TTC549 (cell line): ENCODE results near the gene SRGAP3.

Experiments used
- FAIRE-seq: peaks from 2 replicates; lab custom pipeline; 2012; peaks lifted over from hg19 to GRCh38; lab: Jason Lieb, UNC

SRGAP3 gene

DNA sequence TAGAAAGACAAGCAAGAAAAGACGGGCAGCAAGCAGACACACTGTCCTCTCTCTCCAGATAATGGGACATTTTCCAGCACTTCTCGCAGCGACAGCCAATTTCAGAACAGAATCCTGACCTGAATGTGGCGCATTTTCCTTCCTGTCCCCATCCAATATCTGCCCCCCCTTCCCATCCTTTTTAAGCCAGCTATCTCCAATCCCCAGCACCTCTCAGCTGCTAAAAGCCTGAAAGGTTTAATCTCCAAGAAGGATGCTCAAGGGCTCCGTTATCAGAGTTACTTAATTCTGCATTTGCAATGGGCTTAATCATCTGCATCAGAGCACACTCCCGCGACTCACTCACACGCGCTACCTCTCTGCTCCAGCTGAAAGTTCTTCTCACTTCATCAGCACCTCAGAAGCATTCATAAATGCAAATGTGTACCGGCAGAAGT lies 50.5 kb downstream of the SRGAP3 start:
- no peak for FAIRE-seq

DNA sequence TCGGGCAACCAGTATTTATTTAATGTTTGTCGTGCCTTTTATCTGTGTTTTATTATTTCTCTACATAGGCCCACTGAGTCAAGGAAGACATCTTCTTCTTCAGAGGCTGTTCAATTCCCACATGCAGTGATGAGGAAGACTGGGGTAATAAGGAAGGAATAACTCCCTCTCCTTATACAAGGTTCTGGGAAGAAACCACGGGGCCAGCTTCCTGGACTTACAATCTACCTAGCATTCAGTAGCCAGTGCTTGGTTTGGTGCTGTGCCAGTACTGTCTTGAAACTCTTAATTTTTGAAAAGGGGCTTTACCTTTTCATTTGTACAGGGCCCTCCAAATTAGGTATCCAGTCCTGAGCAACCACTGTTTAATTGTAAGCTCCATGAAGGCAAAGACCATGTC lies 51.2 kb downstream of the SRGAP3 start:
- FAIRE-seq, result no peak

- FAIRE-seq, result no peak
Measured at GRCh38 chr3:9196020-9196419, 53.4 kb downstream of the SRGAP3 start.

- FAIRE-seq, result no peak
Measured at GRCh38 chr3:9195390-9195789, 54.1 kb downstream of the SRGAP3 start.

GRCh38 chr3:9194509-9195184 lies 54.8 kb downstream of the SRGAP3 start:
- no peak for FAIRE-seq

DNA sequence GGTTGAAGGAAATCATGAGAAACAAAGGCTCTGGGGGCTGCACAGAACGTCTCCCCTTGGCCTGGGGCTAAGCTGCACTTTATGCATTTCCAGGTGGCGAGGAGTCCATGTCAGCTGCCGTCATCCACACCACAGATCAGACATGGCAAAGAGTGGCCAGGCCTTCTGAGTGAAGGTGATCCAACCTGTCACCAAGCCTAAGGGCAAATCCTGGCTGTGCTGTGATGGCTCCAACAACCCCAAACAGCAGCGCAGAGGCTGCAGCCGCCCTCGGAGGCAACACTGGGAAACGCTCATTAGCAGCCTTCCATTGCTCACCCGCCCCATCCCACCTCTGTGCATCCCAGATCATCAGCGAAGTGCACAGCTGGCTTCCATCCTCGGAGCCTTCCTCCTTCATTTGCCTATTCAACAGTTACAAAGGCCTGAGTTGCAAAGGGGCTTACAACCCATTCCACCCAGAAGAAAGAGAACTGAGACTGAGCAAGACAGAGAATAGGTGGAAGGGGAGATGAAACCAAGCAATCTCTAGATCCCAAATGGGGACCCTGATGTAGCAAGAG lies 55.7 kb downstream of the SRGAP3 start:
- FAIRE-seq, result no peak

GRCh38 chr3:9193211-9193610 lies 56.2 kb downstream of the SRGAP3 start:
- no peak for FAIRE-seq

DNA sequence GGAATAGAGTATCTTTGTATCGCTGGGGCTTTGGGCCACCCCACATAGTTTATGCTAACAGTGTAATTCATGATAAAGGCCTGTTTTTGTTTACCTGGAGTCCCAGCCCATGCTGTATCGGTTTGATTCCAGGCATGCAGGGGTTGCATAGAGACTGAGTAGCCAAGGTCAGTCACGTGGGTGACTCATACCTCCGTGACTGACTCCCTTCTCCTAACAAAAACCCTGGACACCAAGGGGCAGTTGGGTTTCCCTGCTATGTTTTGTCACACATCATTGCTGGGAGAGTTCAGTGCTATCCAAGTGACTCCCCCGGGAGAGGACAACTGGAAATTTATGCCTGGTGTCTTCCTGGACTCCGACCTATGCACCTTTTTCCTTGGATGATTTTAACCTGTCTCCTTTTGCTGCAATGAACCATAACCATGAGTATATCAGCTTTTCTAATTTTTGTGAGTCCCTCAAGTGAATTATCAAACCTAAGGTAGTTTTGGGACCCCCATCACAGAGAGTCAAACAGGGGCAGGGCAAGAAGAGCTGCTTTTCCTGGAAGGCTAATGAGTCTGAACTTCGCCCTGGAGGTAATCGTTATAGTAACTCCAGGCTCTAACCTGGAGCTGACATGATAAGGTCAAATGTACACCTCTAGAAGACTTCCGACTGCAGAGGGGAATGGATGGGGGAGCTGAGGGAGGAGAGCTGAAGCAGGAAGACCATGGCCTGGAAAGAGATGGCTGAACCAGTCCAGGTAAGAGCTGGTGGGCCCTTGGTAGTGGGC lies 57.0 kb downstream of the SRGAP3 start:
- FAIRE-seq, result no peak

DNA sequence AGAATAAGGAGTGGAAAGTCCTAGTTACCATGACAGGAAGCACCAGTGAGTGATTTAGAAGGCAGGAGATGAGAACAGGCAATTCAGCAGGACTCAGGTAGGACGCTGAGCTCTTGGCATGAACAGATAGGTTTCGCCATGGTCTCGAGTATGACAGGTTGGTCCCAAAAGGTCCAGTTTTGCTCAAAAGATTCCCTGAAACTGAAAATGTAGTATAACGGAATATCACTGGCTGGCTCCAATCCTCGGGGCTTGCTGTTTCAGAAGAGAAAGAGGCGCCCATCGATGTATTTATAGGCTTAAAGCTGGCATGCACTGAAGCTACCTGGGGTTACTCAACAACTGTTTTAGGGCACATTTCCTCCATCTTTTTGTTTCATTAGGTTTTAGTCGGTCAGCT lies 59.2 kb downstream of the SRGAP3 start:
- FAIRE-seq, result no peak

DNA sequence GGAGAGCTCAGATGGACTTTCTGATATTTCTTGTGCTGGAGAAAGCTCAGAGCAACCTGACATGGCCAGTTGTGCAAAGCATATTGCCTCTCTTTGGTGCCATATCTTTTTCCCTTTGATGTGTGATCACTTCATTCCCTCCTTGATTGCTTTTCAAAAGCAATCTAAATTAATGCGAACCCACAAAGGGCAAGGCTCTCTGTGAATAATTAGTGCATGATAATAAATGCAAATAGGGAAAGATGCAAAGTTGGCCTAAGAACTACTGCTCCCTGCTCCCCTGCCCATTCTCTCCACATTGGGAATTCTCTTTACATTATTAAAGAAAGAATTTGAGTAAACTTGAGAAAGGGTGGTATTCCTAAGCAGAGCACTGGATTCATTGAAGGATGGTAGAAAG lies 60.9 kb downstream of the SRGAP3 start:
- FAIRE-seq, result no peak

GRCh38 chr3:9185701-9186100 lies 63.7 kb downstream of the SRGAP3 start:
- no peak for FAIRE-seq

DNA sequence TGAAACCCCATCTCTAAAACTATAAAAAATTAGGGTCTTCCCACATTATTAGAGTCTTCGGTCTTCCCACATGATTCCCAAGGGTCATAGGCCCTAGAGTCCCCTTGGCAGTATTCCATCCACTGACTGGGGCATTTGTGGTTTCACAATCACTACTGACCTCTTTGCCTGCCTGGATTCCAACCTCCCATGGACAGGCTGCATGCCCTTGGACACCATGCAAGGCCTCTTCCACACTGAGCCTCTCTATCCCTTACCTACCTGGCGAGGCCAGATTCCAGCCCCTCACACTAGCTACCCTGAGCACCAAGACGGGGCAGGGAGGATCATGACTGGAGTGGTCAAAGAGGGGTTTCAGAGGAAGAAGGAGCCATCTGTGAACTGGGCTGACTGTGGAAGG lies 64.4 kb downstream of the SRGAP3 start:
- no peak for FAIRE-seq

DNA sequence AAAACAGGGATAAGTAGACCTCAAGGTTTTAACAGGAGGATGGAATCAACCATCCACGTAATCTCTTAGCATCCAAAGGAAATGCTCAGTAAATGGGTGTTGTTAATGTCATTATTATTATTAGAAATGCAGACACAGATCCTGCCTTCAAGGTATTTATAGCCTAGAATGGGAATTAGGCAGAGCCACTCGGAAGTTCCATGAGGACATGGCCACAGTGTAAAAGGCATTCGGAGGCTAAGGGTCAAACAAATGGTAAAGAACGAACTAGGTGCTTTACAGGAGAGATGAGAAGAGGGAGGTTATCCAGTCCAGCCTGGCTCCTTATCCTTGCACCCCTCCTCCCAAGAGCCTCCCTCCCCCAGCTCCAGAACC lies 65.0 kb downstream of the SRGAP3 start:
- FAIRE-seq, result no peak

- FAIRE-seq, result no peak
Measured at GRCh38 chr3:9183811-9184460, 65.5 kb downstream of the SRGAP3 start.

DNA sequence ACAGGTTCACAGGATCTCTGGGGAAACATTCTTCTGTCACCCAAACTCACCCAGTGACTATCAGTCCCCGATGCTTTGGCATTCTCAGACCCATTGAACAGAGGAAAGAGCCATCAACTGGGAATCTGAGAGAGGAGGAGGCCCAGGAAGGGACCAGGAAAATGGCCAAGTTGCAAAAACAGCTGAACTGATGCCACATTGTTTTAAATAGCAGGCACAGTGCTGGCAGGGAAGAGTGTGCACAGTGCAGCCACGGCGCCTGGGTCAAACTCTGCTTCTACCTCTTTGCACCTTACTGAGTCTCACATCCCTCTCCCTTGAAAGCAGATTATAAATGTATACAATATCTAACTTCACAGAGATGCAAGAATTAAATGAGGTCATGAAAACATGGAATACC lies 66.4 kb downstream of the SRGAP3 start:
- no peak for FAIRE-seq

DNA sequence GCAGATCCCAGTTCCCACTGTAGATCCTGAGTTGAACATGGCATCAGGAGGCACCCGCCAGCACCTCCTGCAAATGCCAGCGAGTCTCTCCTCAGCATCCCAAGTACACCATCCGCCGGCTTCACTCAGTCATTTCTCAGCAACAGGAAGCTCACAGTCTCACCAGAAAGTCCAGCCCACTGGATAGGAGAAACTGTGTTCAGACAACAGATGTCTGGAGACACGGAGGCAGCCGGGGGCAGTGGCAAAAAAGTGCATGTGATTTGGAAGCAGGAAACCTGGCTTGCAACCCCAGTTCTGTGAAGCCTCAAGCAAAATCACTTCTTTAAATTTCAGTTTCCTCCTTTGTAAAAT lies 68.7 kb downstream of the SRGAP3 start:
- FAIRE-seq, result no peak

DNA sequence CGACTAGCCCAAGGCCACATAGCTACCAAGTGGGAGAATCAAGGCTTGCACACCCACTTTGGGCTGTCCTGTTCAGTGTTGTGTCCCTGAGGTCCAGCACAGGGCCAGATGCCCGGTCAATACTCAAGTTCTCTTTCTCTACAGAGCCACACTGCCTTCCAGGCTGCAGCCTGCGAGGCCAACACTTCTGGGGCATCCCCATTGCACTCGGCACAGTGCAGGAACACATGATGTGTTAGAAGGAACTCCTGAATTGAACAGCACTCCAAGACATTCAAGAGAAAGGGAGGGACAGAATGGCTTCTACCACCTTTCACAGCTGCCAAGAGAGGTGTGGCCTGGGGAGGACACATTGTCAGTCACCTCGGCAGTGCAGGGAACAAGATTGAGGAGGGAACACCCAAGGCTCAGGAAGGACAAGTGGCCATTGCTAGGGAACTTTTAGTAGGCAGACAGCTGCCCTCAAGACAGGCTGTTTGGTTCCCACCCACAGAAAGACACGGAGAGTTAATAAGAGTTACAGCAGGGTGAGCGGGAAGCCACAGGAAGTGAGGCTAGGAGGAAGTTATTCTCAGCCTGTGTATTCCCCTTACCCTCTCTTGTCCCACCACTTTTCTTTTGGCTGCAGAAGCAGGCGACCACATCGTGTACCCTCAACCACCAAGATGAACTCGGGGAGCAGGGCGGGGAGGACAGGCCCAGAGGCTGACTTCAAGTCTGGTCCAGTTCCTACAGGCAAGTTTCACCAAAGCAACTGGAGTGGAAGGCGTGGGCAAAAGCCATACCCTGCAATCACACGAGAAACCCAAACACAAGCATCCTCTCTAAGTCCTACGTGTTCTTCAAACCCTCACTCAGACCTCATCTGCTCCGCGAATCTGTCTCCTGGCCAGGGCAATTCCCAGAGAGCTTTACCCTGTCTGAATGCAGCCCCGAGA lies 69.4 kb downstream of the SRGAP3 start:
- no peak for FAIRE-seq

DNA sequence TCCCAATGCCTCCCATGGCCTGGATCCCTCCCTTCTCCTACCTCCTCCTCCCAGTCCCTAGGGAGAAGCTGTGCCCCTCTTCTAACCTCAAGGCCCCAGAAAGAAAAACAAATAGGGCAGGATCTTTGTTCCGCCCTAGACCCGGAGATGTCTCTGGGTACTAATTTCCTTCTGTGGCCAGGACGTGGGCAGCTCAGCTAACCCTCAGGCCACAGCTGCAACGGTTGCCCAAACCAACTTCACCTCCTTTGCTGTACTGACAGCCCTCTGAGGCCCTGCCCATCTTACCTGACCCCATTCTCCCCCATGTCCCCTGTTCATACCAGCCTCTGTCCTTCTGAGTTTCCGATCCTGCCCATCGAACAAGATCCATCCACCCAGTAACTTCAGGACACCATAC lies 70.7 kb downstream of the SRGAP3 start:
- FAIRE-seq, result no peak

- no peak for FAIRE-seq
Measured at GRCh38 chr3:9175421-9175820, 74.0 kb downstream of the SRGAP3 start.

DNA sequence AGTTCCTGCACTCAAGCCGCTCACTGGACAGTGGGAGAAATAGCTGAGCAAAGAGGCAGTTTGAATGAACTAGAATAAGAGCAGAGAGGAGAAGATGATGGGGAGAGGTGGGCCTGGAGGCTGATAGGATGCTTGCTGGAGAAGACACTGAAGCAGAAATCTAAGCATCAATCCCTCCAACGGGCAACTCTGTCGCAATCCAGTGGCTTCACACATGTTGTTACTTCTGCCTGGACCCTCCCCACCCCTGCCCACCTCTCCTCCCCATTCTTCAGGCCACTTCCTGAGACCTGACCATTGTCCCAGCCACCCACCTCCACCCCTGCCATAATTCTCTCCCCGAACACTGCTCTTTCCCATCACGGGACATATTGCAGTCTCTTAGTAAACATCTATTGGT lies 76.0 kb downstream of the SRGAP3 start:
- no peak for FAIRE-seq

GRCh38 chr3:9172851-9173321 lies 76.6 kb downstream of the SRGAP3 start:
- no peak for FAIRE-seq

- FAIRE-seq, result no peak
Measured at GRCh38 chr3:9170851-9171160, 78.6 kb downstream of the SRGAP3 start.
